Gastroesophageal sphincter (tissue), 3 donors: ENCODE data around the gene LRRC34.

Source experiments
- EP300 ChIP-seq: sonication (generic); formaldehyde crosslinking; IDR thresholded peaks from one replicate; pipeline ENCODE4 v1.6.1; 2017; ENCODE audit warnings: antibody characterized with exemption, mild to moderate bottlenecking
- POLR2AphosphoS5 ChIP-seq: sonication (generic); formaldehyde crosslinking; IDR thresholded peaks from one replicate; pipeline ENCODE4 v1.6.1; 2017; ENCODE audit warnings: antibody characterized with exemption
- TF ChIP-seq, protein P1 (sequence below), 4 experiments: fragments of 200-600 bp in 2 of 4; fragments of 450-650 bp in 2 of 4; sonication (generic) in 1 of 4; IDR thresholded peaks; one replicate each; pipeline ENCODE4 v1.5.1; 2017 to 2019; ENCODE audit warnings: antibody characterized with exemption in 4 of 4, mild to moderate bottlenecking in 2 of 4, moderate library complexity in 2 of 4

DNA sequence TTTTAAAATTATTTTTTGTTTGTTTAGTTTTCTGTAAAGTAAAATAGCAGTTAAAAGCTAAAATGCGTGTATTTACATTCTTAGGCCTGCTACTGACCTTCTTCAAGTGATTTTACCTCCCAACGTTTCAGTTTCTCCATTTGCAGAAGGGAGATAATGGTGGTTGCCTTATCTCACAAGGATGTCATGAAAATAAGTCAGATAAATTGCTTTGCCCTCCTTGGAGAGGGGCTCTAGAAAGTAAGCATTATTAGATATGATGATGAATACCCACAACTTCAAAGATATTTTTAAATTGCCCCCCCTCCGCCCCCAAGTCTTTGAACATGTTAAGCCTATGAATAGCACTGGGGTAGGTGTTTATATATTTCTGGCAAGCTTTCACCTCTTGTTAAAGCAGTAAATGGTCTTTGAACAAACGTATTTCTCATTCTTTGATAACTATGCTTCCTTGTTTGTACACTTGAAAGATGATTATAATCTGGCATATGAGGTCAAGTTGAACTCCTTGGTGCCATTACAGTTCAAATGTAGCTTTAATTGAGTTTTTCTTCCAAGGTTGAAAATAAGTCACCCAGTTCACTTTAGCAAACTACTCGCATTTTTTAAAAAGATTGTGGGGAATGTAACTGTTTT is 54.2 kb downstream of the LRRC34 start:
- TF ChIP-seq, protein P1, sequence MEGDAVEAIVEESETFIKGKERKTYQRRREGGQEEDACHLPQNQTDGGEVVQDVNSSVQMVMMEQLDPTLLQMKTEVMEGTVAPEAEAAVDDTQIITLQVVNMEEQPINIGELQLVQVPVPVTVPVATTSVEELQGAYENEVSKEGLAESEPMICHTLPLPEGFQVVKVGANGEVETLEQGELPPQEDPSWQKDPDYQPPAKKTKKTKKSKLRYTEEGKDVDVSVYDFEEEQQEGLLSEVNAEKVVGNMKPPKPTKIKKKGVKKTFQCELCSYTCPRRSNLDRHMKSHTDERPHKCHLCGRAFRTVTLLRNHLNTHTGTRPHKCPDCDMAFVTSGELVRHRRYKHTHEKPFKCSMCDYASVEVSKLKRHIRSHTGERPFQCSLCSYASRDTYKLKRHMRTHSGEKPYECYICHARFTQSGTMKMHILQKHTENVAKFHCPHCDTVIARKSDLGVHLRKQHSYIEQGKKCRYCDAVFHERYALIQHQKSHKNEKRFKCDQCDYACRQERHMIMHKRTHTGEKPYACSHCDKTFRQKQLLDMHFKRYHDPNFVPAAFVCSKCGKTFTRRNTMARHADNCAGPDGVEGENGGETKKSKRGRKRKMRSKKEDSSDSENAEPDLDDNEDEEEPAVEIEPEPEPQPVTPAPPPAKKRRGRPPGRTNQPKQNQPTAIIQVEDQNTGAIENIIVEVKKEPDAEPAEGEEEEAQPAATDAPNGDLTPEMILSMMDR (IDR thresholded peaks at IDR 0.05), result no peak
- TF ChIP-seq POLR2AphosphoS5 (no peak), EP300 (no peak)
